GM18526 (cell line): ENCODE results near the gene OR5L1.

Experiments
- POLR2A ChIP-seq: IDR thresholded peaks from 3 replicates; pipeline ENCODE4 v1.6.1; 2011; ENCODE audit not compliant: insufficient read length; ENCODE audit errors: extremely low read depth

Gene OR5L1

DNA sequence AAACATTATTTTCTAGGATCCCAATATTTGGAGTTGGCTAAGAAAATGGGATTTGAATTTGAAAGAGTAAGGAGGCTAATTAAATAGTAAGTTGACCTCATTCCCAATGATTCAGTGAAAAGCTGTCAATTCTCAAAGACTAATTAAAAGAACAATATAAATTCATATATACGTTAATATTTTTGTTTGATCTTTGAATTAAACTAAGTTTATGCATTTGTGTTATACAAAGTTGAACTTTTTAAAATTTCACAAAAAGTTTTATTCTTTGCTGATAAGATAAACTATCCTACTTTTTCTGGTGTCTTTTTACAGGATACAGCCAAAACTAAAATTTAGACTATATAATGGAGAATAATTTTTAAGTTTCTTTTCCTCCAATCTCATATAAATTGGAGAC is at the start of gene OR5L1:
TSS of gene OR5L1 (plus strand) at position 301 of the 400 bp plus-strand sequence. CDS start 100 bp downstream, outside the sequence.
- TF ChIP-seq POLR2A: no peak

DNA sequence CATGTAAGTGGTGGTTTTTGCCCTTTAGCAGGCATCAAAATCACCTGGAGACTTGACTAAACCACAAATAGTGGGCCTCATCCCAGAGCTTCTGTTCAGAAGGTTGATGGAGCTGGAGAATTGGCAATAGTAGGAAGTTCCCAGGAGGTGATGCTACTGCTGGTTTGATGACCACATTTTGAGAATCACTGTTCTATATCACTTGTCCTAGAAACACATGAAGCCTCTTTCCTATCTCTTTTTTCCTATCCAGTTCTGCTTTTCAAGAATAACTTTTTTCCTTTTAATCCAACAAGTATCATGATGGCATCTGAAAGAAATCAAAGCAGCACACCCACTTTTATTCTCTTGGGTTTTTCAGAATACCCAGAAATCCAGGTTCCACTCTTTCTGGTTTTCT is 38.0 kb upstream of the OR5L1 start, which contains the start of gene OR5D13:
TSS of gene OR5D13 (plus strand) at position 301 of the 400 bp plus-strand sequence. CDS start at position 301, 0 bp downstream.
- TF ChIP-seq POLR2A: no peak

DNA sequence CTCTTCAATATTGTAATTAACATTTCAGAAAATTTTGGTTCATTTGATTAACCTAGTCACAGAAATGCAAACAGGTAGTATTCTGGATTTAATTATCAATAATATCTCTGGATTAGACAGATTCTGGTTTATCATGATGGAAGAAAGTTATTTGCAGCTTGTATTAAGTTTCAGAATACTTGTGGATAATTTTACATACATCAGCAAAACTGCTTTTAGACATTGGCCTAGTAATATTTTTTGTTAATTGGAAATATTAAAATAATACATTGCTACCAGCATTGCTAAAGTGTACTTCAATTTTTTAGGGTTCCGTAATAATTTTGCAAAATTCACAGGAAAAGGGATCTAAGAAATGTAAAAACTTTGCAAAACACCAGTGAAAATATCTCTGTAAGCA is 19.6 kb upstream of the OR5L1 start:
- no peak for TF ChIP-seq POLR2A

DNA sequence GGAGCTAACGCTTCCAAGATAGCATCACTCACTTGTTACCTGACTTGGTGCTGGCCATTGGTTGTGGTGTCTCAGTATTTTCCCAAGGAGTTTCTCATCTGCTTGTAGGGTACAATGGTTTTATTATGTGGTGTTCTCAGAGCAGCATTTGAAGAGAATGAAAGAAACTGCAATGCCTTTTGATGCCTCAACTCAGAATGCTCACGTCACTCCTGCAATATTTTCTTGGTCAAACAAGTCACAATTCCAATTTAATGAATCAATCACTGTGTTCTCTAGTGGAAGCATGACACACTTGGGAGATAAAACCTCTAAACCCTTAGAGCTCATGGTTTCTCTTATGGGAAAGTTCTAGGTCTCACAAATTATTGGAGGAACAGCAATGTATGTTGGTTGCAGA is 17.8 kb upstream of the OR5L1 start:
- TF ChIP-seq POLR2A: no peak

DNA sequence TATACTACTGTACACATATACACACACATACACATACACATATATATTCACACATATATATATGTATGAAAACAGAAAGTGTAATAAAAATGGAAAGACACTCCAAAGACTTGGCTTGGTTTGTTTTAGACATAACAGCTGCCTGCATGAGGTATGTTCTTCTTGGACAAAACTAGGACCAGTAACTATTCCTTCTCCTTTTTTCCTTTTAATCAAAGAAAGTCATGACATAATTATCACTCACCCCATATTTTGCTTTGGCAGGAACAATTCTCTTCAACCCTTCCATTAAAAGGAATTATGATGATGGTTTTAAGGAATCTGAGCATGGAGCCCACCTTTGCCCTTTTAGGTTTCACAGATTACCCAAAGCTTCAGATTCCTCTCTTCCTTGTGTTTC is 15.9 kb upstream of the OR5L1 start, which contains the start of gene OR5D14:
TSS of gene OR5D14 (plus strand) at position 301 of the 400 bp plus-strand sequence. CDS start at position 301, 0 bp downstream.
- no peak for TF ChIP-seq POLR2A

DNA sequence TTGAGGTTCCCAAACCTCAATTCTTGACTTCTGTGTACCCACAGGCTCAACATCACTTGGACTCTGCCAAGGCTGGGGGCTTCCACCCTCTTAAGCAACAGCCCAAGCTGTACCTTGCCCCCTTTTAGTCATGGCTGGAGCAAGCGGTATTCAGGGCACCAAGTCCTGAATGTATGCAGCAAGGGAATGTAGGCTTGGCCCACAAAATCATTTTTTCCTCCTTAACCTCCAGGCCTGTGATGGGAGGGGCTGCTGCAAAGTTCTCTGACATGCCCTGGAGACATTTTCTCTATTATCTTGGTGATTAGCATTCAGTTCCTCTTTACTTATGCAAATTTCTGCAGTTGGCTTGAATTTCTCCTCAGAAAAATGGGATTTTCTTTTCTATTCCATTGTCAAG is 4.9 kb upstream of the OR5L1 start:
- no peak for TF ChIP-seq POLR2A

DNA sequence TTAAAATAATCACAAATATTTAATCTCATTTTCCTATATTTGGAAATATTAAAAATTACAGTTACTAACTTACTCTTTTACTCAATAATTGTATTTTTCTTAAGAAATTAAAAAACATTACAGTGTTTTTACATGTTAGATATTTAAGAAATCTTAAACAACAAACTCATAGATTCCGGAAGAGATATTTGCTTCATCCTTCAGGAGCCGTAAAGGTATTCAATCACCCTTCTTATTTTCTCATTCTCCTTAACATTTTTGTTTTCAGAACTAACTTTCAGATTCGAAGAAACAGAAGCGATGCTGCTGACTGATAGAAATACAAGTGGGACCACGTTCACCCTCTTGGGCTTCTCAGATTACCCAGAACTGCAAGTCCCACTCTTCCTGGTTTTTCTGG is 8.2 kb downstream of the OR5L1 start, which contains the start of gene OR5D18:
TSS of gene OR5D18 (plus strand) at position 301 of the 400 bp plus-strand sequence. CDS start at position 301, 0 bp downstream.
- TF ChIP-seq POLR2A: no peak

DNA sequence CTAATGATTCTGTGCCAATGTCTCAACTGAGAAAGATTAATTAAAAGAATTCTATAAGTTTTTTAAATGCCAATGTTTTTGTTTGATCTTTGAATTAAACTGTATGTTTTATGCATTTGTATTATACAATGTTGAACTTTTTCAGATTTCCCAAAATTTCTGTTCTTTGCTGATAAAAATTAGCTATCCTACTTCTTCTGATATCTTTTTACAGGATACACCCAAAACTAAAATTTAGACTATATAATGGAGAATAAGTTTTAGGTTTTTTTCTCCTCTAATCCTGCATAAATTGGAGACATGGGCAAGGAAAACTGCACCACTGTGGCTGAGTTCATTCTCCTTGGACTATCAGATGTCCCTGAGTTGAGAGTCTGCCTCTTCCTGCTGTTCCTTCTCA is 15.8 kb downstream of the OR5L1 start, which contains the start of gene OR5L2:
TSS of gene OR5L2 (plus strand) at position 301 of the 400 bp plus-strand sequence. CDS start at position 301, 0 bp downstream.
- TF ChIP-seq POLR2A: no peak

DNA sequence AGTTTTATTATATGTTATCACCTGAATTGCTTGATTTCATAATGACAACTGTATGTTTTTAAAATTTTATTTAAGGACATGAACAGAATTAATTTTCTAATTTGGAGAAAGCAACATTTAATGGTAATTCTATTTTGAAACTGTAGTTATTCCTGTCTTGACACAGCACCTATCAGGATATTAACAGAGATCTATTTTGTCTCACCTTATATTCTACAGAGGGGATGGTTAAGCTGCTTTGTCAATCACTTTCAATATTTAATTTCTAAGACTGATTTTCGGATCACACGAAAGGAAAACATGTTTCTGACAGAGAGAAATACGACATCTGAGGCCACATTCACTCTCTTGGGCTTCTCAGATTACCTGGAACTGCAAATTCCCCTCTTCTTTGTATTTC is 27.3 kb downstream of the OR5L1 start, which contains the start of gene OR5D16:
TSS of gene OR5D16 (plus strand) at position 301 of the 400 bp plus-strand sequence. CDS start at position 301, 0 bp downstream.
- no peak for TF ChIP-seq POLR2A

DNA sequence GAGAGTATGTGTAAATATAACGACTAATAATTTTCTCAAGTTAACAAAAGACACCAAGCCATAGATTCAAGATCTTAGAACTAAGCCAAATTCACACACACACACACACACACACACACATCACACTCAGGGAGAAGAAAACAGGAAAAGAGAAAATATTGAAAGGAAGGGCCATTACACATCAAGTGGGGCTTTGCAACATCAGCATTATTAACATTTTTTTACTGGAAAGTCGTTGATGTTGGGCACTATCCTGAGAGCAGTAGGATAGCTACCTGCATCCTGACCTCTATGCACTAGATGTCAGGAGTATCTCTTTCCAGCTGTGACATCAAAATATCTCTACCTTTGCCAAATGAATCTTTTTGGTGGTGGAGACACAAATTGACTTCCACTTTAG is 36.3 kb downstream of the OR5L1 start:
- TF ChIP-seq POLR2A: no peak

DNA sequence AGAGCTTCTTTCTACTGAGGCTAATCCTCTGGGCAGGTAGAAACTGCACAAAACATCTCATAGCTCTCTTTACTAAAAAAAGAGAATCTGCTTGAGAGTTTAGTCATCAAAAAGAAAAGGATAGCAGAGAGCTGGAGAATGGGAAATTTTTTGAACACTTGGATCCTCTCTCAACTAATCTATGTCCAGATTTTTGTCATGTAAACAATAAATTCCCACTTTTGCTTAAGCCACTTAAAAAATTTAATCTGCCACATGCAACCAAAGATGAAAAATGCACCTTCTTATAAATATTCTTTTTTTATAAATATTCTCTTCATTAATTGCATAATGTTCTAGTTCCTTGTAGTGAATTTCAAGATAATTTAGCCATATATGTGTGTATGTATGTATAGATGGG is 37.9 kb downstream of the OR5L1 start:
- TF ChIP-seq POLR2A: no peak

DNA sequence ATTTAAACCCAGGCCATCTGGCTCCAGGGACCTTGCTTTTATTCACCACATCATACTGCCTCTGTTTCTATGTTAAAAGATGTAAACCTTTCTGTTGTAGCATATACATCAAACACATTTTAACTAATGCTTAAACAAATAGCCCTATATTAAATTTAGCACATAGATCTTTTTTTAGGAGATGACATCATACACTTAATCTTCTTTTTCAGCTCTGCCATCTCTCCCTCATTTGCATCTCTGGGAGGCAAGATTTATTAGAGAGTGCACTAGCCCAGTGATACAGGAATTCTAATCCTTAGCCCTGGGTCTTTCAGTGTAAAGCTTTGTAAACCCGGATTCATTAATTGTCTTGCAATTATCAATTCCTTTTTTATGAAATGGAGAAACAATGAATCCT is 41.0 kb downstream of the OR5L1 start:
- no peak for TF ChIP-seq POLR2A

DNA sequence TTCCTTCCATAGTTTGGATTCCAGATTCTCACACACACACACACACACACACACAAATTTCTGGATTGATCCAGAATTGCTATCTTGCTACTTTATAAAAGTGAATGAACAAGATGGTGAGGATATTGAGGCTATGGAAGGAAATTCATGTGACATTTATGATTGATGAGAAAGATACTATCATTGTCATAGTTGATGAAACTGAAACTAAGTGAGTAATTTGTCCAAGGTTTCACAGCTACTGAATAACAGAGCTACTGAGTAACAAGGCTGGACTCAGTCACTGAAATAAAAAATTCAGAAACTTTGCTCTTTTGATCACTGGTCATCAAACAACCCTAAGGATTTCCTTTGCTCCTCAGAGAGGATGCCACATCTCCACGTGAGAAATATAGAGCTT is 43.5 kb downstream of the OR5L1 start:
- no peak for TF ChIP-seq POLR2A
